Nephron (organoid): Measurements from ENCODE around the gene SORCS2.

Experiments used
- H3K27ac Mint-ChIP-seq, 3 experiments: 2 replicates each; pipeline ENCODE4 v1.8.0; 2020; ENCODE audit warnings: mixed read lengths in 3 of 3, mild to moderate bottlenecking in 2 of 3, moderate library complexity in 1 of 3
- H3K27me3 Mint-ChIP-seq: 2 replicates; pipeline ENCODE4 v1.8.0; 2021; ENCODE audit warnings: low read depth, mild to moderate bottlenecking, moderate library complexity, mixed read lengths
- H3K36me3 Mint-ChIP-seq: 2 replicates; pipeline ENCODE4 v1.8.0; 2020; ENCODE audit warnings: low read depth, mixed read lengths
- H3K4me1 Mint-ChIP-seq: 2 replicates; pipeline ENCODE4 v1.8.0; 2020; ENCODE audit warnings: mixed read lengths
- H3K4me3 Mint-ChIP-seq, 3 experiments: 2 replicates each; pipeline ENCODE4 v1.8.0; 2020; ENCODE audit warnings: mild to moderate bottlenecking in 3 of 3, mixed read lengths in 3 of 3, moderate library complexity in 2 of 3
- H3K9me3 Mint-ChIP-seq: 2 replicates; pipeline ENCODE4 v1.8.0; 2020; ENCODE audit warnings: mixed read lengths
- TF ChIP-seq, protein P1 (sequence below), 3 experiments: fragments of 200-600 bp; sonication (generic); IDR thresholded peaks; one replicate each; pipeline ENCODE4 v1.5.0; 2021; ENCODE audit warnings: antibody characterized with exemption in 3 of 3; ENCODE audit not compliant: unreplicated experiment in 3 of 3

The SORCS2 gene

DNA sequence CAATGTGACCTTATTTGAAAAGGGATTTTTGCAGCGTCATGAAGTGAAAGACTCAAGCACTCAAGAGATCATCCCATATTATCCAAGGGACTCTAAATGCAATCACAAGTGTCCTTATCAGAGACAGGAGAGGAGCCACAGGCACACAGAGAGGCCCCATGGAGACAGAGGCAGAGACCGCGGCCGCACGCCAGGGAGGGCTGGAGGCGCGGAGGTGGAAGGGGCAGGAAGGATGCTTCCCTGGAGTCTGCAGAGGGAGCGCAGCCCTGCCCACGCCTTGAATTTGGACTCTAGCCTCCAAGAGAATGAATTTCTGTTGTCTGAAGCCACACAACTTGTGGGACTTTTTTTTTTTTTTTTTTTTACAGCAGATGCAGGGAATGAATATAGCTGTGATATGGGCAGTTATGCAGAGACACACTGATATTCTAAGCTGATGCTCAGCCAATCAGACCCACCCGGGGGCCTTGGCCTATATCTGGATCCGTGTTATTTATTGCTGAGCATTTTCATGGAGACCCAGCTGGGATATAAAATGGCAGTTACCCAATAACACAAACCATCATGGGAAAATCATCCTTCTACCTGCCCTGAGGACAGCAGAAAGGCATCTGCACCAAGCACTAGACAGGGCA lies 487.2 kb downstream of the SORCS2 start:
- H3K9me3 Mint-ChIP-seq, result peaks cover 16% of the 10 kb centered on the region
- peaks cover 8% of the 10 kb centered on the region for H3K27me3 Mint-ChIP-seq
- no peak overlapping the region for H3K4me3 Mint-ChIP-seq
- H3K4me1 Mint-ChIP-seq, result peaks cover 32% of the 10 kb centered on the region
- H3K36me3 Mint-ChIP-seq, result peaks cover 24% of the 10 kb centered on the region
- TF ChIP-seq, protein P1, sequence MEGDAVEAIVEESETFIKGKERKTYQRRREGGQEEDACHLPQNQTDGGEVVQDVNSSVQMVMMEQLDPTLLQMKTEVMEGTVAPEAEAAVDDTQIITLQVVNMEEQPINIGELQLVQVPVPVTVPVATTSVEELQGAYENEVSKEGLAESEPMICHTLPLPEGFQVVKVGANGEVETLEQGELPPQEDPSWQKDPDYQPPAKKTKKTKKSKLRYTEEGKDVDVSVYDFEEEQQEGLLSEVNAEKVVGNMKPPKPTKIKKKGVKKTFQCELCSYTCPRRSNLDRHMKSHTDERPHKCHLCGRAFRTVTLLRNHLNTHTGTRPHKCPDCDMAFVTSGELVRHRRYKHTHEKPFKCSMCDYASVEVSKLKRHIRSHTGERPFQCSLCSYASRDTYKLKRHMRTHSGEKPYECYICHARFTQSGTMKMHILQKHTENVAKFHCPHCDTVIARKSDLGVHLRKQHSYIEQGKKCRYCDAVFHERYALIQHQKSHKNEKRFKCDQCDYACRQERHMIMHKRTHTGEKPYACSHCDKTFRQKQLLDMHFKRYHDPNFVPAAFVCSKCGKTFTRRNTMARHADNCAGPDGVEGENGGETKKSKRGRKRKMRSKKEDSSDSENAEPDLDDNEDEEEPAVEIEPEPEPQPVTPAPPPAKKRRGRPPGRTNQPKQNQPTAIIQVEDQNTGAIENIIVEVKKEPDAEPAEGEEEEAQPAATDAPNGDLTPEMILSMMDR (IDR thresholded peaks at IDR 0.05; ENCODE audit: unreplicated experiment in 3 of 3), result no peak
- peak overlapping the region in 2 of 3 experiments; percentile 33 to 64 for H3K27ac Mint-ChIP-seq

DNA sequence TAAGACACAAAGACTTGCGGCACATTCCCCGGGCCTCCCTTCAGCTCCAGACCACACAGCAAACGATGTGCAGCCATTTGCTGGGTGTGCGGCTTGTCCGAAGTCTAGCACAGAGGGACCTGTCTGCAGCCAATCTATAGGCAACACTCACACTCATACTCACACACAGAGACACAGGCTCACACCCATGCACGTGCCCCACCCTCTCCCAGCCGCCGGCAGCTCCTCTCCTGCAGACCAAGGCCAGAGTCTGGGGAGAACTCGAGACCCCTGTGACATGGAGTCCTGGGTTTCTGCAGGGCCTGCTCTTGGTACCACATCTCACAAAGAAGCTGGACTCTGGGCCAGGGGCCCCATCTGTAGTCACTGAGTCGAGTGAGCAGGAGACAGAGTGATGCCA lies 487.8 kb downstream of the SORCS2 start:
- H3K9me3 Mint-ChIP-seq, result peaks cover 16% of the 10 kb centered on the region
- peaks cover 14% of the 10 kb centered on the region for H3K27me3 Mint-ChIP-seq
- H3K36me3 Mint-ChIP-seq, result peaks cover 26% of the 10 kb centered on the region
- peaks cover 38% of the 10 kb centered on the region for H3K4me1 Mint-ChIP-seq
- H3K4me3 Mint-ChIP-seq, result no peak overlapping the region
- H3K27ac Mint-ChIP-seq, result no peak overlapping the region
- TF ChIP-seq, protein P1 (IDR thresholded peaks at IDR 0.05; ENCODE audit: unreplicated experiment in 3 of 3), result no peak

DNA sequence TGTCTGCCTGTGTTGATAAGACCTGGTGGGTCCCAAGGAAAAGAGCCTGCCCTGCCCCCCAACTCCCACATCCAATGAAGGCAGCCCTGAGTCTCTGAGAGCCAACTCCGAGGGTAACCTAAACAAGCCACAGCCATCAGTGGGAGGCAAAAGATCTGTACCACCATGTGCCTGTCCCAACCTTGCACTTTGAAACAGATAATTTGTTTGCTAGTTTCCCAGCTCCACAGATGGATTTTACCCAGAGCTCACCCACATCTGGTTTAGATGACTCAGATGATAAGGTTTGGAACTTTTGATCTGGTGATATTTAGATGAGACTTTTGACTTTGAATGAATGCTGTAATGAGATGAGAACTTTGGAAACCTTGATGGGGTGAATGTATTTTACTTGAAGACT lies 488.4 kb downstream of the SORCS2 start:
- no peak overlapping the region for H3K4me3 Mint-ChIP-seq
- peaks cover 16% of the 10 kb centered on the region for H3K9me3 Mint-ChIP-seq
- peaks cover 14% of the 10 kb centered on the region for H3K27me3 Mint-ChIP-seq
- peaks cover 26% of the 10 kb centered on the region for H3K36me3 Mint-ChIP-seq
- peaks cover 39% of the 10 kb centered on the region for H3K4me1 Mint-ChIP-seq
- no peak overlapping the region for H3K27ac Mint-ChIP-seq
- TF ChIP-seq, protein P1 (IDR thresholded peaks at IDR 0.05; ENCODE audit: unreplicated experiment in 3 of 3), result no peak

DNA sequence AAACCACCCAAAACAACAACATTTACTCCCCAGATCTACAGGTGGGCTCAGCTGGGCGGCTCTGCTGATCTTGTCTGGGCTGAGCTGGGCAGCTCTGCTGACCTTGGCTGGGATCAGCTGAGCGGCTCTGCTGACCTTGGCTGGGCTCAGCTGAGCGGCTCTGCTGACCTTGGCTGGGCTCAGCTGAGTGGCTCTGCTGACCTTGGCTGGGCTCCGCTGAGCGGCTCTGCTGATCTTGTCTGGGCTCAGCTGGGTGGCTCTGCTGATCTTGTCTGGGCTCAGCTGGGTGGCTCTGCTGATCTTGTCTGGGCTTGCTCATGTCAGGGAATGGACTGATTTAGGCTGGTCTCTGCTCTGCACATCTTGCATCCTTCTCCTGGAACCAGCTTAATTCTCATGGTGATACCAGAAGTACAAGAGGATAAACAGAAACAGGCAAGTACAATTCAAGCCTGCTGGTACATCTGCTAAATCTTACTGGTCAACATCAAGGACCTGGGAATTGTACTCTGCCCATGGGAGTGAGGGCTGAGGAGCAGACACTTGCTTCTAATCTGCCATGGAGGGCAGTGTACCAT lies 490.9 kb downstream of the SORCS2 start:
- Mint-ChIP-seq H3K9me3 (peaks cover 16% of the 10 kb centered on the region), H3K36me3 (peaks cover 26% of the 10 kb centered on the region), H3K4me3 (no peak overlapping the region), H3K27me3 (peaks cover 14% of the 10 kb centered on the region), H3K4me1 (peaks cover 30% of the 10 kb centered on the region), H3K27ac (no peak overlapping the region)
- TF ChIP-seq, protein P1 (IDR thresholded peaks at IDR 0.05; ENCODE audit: unreplicated experiment in 3 of 3), result no peak

DNA sequence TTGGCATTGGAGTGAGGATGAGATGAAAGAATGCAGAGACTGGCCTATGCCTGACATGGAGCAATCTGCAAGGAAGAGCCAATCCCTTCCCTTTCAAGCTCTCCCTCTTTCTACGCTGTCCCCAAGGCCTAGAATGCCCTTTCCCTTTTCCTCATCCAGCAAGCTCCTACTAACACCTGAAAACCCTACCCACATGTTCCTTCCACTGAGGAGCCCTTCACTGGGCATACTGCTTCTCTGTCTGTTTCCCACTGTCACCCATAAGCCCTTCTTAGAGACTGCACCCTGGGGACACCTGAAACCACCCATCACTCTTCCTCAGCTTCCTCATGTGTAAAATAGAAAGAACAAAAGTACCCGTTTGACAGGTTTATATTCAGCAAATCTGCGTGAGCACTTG lies 492.0 kb downstream of the SORCS2 start:
- no peak overlapping the region for H3K4me3 Mint-ChIP-seq
- H3K27me3 Mint-ChIP-seq, result peaks cover 14% of the 10 kb centered on the region
- H3K4me1 Mint-ChIP-seq, result peaks cover 24% of the 10 kb centered on the region

More for the DNA sequence above, 492.0 kb downstream of the SORCS2 start:
- TF ChIP-seq, protein P1 (IDR thresholded peaks at IDR 0.05; ENCODE audit: unreplicated experiment in 3 of 3), result no peak
- H3K9me3 Mint-ChIP-seq, result peaks cover 16% of the 10 kb centered on the region
- peaks cover 26% of the 10 kb centered on the region for H3K36me3 Mint-ChIP-seq
- H3K27ac Mint-ChIP-seq, result no peak overlapping the region
